Neural crest cell (in vitro differentiated cells): ENCODE measurements around the gene BPIFA3. TPM values are rescaled to one million over a fixed set of nuclear protein-coding genes. Genes with fewer than 3 reads are reported as not detected.

ENCODE experiments used
- DNase-seq: peaks from one replicate; pipeline ENCODE4 v3.0.0; 2021; ENCODE audit warnings: low read depth, mixed read lengths, low spot score
- H3K27ac Mint-ChIP-seq: one replicate; pipeline ENCODE4 v1.8.0; 2021; ENCODE audit warnings: mild to moderate bottlenecking, mixed read lengths; ENCODE audit not compliant: unreplicated experiment
- H3K27me3 Mint-ChIP-seq: 2 replicates; pipeline ENCODE4 v1.8.0; 2021; ENCODE audit warnings: low read depth, mild to moderate bottlenecking, mixed read lengths
- H3K36me3 Mint-ChIP-seq: 2 replicates; pipeline ENCODE4 v1.8.0; 2021; ENCODE audit warnings: low read depth, mild to moderate bottlenecking, mixed read lengths
- H3K4me1 Mint-ChIP-seq: 2 replicates; pipeline ENCODE4 v1.8.0; 2021; ENCODE audit warnings: mixed read lengths
- H3K4me3 Mint-ChIP-seq: one replicate; pipeline ENCODE4 v1.8.0; 2021; ENCODE audit warnings: mild to moderate bottlenecking, mixed read lengths
- H3K9me3 Mint-ChIP-seq: 2 replicates; pipeline ENCODE4 v1.8.0; 2021; ENCODE audit warnings: mixed read lengths
- total RNA-seq: library from RNA; stranded (reverse); gene quantifications from 2 replicates; pipeline ENCODE4 v1.2.1, GENCODE V29; 2021
- TF ChIP-seq, protein P1 (sequence below): fragments of 200-600 bp; sonication (generic); conservative IDR thresholded peaks from 2 replicates; pipeline ENCODE4 v1.5.0; 2021; ENCODE audit warnings: antibody characterized with exemption, mild to moderate bottlenecking

The BPIFA3 gene
- total RNA-seq, 1 donor from 2014 or later = not detected

GRCh38 chr20:33176101-33176500, 41.1 kb upstream of the BPIFA3 start:
- DNase-seq = no peak
- Mint-ChIP-seq H3K36me3 (no peaks in the 10 kb centered on the region), H3K4me1 (no peaks in the 10 kb centered on the region), H3K9me3 (peaks cover 4% of the 10 kb centered on the region), H3K4me3 (no peak overlapping the region), H3K27me3 (peaks cover 22% of the 10 kb centered on the region), H3K27ac (no peak overlapping the region)
- TF ChIP-seq, protein P1, sequence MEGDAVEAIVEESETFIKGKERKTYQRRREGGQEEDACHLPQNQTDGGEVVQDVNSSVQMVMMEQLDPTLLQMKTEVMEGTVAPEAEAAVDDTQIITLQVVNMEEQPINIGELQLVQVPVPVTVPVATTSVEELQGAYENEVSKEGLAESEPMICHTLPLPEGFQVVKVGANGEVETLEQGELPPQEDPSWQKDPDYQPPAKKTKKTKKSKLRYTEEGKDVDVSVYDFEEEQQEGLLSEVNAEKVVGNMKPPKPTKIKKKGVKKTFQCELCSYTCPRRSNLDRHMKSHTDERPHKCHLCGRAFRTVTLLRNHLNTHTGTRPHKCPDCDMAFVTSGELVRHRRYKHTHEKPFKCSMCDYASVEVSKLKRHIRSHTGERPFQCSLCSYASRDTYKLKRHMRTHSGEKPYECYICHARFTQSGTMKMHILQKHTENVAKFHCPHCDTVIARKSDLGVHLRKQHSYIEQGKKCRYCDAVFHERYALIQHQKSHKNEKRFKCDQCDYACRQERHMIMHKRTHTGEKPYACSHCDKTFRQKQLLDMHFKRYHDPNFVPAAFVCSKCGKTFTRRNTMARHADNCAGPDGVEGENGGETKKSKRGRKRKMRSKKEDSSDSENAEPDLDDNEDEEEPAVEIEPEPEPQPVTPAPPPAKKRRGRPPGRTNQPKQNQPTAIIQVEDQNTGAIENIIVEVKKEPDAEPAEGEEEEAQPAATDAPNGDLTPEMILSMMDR = no peak

- Mint-ChIP-seq H3K9me3 (no peaks in the 10 kb centered on the region), H3K36me3 (no peaks in the 10 kb centered on the region), H3K4me1 (no peaks in the 10 kb centered on the region), H3K4me3 (no peak overlapping the region), H3K27ac (no peak overlapping the region), H3K27me3 (peaks cover 15% of the 10 kb centered on the region)
- DNase-seq = no peak
- TF ChIP-seq, protein P1 = no peak
Measured at GRCh38 chr20:33177866-33178265, 39.3 kb upstream of the BPIFA3 start.

GRCh38 chr20:33178726-33179125, 38.4 kb upstream of the BPIFA3 start:
- Mint-ChIP-seq H3K4me3 (no peak overlapping the region), H3K9me3 (peaks cover 5% of the 10 kb centered on the region), H3K27ac (no peak overlapping the region), H3K4me1 (no peaks in the 10 kb centered on the region), H3K36me3 (no peaks in the 10 kb centered on the region), H3K27me3 (peaks cover 10% of the 10 kb centered on the region)
- TF ChIP-seq, protein P1 = no peak
- DNase-seq = no peak

DNA sequence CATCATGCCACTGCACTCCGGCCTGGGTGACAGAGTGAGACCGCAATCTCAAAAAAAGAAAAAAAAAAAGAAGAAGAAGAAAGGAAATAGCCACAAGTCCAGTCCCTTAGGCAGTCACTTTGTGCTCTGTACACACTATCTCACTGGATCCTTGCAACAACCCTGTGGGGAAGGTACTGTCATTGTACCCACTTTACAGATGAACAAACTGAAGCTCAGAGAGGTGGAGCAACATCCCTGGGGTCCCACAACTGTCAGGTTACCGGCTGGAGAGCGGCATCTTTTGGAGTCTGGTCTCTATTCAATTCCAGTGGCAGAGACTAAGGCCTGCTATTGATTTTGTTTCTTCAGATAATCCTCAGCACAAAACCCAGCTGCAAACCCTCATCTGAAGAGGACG, 37.0 kb upstream of the BPIFA3 start:
- no peak overlapping the region for H3K4me3 Mint-ChIP-seq
- H3K27ac Mint-ChIP-seq = no peak overlapping the region
- no peaks in the 10 kb centered on the region for H3K36me3 Mint-ChIP-seq
- no peaks in the 10 kb centered on the region for H3K4me1 Mint-ChIP-seq
- peaks cover 10% of the 10 kb centered on the region for H3K9me3 Mint-ChIP-seq
- DNase-seq = no peak
- TF ChIP-seq, protein P1 = no peak
- H3K27me3 Mint-ChIP-seq = peaks cover 2% of the 10 kb centered on the region

- Mint-ChIP-seq H3K27me3 (peaks cover 2% of the 10 kb centered on the region), H3K9me3 (peaks cover 10% of the 10 kb centered on the region), H3K36me3 (no peaks in the 10 kb centered on the region), H3K4me1 (no peaks in the 10 kb centered on the region), H3K27ac (no peak overlapping the region), H3K4me3 (no peak overlapping the region)
- DNase-seq = no peak
- TF ChIP-seq, protein P1 = no peak
Measured at GRCh38 chr20:33181482-33182093, 35.6 kb upstream of the BPIFA3 start.
